ENCODE measurements around the gene ALK.

GRCh38 chr2:29335396-29335795 lies 586.0 kb downstream of the ALK start:
- TF ChIP-seq CTCF (conservative IDR thresholded peaks at IDR 0.05; ENCODE audit: low read depth, low read length) = no peak
- TF ChIP-seq EZH2 (IDR thresholded peaks at IDR 0.05; ENCODE audit: borderline replicate concordance, low read depth, low read length, poor library complexity, severe bottlenecking) = no peak

Data from A673 (cell line).